GM19043 (cell line): ENCODE data around the gene SMARCB1.
A peak's percentile ranks its signal among the peaks of the same experiment; 100 is the strongest.

Experiments
- ATAC-seq: cut with Tn5 transposase; IDR thresholded peaks from one replicate; pipeline ENCODE4 v1.9.1; 2021; ENCODE audit warnings: low read depth; ENCODE audit not compliant: unreplicated experiment

The SMARCB1 gene

DNA sequence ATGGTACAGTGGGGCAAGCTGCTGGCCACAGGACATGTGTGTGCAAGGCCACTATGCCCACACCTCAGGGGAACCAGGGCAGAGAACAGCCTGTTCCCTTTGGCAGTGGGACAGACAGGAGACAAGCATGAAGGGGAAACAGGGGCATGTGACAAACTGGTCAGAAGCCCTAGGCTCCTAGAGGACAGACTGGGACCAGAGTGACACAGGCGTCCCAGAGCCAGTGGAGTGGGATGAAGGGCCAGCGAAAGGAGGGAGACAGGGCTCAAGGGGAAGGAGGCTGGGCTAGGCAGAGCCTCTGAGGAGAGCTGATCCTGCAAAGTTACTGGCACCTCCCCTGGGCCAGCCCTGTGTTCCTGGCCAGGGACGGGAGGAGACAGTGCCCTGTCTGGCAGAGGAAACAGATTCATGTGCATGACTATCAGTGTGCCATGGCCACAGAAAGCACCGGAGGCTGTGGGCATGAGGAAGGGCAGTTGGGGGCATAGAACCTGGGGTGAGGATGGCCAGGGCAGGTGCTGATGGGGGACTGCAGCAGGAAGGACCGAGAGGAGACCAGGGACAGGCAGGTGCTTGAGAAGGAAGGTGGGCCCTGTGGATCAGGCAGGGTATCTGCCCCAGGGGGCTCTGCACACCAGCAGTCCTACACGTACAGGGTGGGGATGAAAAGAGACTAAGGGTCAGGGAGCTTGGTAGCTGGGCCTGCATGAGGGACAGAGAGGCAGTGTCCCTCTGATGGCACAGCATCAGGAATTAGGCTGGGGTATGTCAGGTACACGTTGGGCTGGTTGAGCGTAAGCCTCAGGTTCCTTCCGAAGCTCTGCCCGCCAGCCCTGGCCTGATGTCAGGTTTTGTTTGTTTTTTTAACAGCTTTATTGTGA, 42.3 kb downstream of the SMARCB1 start:
- ATAC-seq = no peak

DNA sequence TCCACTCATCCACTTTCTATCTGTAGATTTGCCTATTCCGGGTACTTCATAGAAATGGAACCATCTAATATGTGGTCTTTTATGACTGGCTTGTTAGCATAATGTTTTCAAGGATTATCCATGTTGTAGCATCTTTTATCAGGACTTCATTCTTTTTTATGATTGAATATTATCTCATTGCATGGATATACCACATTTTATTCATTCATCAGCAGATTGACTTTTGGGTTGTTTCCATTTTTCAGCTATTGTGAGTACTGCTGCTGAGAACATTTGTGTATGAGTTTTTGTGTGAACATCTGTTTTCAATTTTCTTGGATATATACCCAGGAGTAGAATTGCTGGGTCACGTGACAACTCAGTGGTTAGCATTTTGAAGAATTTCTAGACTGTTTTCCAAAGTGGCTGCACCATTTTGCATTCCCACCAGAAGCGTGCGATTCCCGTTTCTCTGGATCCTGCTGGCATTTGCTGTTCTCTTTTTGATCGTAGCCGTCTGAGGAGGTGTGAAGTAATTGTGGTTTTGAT, 43.1 kb downstream of the SMARCB1 start:
- ATAC-seq = no peak

DNA sequence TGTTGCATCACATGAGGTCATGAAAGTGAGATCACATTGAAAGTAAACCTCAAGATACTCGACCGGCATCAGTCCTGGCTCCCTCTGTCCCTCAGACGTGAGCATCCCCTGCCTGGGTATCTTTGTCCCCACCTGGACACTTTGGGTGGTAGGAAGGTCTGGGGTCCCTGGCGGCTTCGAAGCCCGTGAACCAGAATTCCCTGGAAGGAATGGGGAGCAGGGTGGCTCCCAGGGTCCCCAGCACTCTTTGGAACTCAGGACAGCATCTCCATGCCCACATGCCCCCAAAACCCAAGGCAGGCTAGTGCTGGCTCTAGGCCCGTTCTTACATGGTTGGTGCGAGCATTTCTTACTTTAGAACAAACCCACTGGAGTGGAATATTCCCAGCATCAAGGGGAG, 44.5 kb downstream of the SMARCB1 start:
- no peak for ATAC-seq

DNA sequence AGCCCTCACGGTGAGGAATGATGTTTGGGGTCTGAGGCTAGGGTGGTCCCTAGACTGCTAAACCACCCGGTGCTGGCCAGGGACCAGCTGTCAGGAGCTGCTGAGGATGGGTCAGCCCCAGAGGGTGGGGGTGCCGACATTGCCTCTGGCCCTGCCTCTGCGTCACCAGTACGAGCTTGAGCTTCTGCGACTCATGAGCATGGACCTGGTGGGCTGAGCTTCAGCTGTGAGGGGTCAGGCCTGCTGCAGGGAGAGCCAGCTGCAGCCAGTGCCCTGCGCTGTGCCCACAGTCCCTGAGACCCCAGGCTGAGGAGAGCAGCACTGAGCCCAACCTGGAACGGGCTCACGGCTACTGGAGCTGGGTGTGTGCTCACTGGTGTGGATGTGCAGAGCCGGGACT, 45.0 kb downstream of the SMARCB1 start:
- ATAC-seq = no peak

DNA sequence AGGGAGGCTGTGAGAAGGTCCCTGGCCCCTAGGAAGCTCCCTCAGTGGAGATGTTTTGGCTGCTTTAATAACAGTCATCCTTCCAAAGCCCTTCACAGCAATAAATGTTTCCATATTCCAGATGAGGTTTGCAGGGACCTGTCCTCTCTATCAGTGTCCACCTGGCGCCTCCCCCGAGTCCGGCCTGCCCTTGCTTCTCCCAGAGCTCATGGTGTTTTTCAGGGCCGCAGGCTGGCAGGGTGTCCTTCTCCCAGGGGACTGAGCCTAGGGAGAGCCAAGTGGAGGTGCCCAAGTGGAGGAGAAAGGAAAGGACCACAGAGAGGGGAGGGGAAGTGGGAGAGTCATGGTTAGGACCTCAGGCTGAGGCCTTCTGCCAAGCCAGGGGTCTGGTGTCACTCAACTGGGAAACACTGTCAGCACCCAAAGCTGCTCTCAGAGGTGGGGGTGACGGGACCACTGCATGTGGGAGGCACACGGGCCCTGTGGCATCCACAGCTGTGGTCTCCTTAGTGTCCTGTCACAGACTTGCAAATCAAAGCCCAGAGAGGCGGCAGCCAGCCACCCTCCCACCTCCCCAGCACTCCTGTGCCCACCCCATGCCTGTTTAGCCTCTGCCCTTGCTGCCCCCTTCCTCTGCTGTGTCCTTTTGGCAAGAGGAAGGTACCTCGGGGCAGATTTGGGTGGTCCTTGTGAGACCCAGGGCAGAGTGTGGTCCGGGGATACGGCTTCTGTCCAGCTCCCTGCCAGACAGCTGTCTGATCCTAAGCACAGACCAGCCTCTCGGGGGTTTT, 45.7 kb downstream of the SMARCB1 start:
- no peak for ATAC-seq

DNA sequence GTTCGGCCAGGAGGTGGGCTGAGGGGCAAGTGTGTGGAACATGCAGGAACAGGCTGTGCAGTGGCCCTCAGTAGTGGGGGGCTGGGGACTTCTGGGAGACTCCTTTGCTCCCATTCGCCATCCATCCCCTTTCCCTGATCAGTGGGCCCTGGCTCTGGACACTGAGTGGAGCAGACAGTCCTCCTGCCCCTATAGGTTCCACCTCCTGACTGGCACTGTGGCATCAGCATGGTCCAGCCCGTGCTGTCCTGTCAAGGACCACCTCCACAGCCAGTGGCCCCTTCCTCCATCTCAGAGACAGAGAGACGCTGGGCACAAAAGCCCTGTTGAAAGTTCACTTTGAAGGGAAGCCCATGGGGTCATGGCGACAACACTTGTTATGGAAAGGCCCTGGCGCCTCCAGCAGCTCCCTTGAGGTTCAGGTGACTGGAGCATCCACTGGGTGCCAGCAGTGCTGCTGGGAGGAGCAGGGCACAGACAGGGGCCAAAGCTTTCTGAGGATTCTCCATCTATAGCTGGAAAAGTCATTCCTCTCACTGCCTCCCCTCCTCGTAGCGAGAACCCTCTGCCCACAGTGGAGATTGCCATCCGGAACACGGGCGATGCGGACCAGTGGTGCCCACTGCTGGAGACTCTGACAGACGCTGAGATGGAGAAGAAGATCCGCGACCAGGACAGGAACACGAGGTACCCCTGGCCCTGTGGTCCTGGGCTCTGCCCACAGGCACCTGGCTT, 46.4 kb downstream of the SMARCB1 start:
- ATAC-seq = no peak

DNA sequence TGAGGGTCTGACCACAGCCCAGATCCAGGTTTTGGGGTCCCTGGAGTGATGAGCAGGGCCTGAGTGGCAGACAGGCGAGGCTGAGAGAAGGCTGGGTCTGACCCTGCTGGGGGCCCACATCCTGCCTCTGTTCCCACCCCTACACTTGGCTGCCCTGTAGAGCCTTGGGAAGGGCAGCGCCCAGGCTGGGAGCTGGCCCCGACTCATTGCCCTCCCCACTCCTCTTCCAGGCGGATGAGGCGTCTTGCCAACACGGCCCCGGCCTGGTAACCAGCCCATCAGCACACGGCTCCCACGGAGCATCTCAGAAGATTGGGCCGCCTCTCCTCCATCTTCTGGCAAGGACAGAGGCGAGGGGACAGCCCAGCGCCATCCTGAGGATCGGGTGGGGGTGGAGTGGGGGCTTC, 47.1 kb downstream of the SMARCB1 start:
- no peak for ATAC-seq

DNA sequence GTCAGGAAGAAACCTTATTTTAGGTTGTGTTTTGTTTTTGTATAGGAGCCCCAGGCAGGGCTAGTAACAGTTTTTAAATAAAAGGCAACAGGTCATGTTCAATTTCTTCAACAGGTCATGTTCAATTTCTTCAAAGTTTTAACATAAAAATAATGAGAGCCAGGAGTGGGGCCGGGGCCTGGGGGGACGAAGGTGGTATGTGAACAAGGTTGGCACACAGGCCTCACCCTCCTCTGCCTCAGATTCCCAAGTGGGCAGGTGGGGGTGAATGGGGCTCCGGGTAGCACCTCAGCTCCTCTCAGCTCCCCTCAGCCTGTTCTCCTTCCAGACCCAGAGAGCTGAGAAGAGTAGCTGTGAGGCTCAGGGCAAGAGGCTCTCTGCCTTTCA, 47.6 kb downstream of the SMARCB1 start:
- ATAC-seq = no peak

DNA sequence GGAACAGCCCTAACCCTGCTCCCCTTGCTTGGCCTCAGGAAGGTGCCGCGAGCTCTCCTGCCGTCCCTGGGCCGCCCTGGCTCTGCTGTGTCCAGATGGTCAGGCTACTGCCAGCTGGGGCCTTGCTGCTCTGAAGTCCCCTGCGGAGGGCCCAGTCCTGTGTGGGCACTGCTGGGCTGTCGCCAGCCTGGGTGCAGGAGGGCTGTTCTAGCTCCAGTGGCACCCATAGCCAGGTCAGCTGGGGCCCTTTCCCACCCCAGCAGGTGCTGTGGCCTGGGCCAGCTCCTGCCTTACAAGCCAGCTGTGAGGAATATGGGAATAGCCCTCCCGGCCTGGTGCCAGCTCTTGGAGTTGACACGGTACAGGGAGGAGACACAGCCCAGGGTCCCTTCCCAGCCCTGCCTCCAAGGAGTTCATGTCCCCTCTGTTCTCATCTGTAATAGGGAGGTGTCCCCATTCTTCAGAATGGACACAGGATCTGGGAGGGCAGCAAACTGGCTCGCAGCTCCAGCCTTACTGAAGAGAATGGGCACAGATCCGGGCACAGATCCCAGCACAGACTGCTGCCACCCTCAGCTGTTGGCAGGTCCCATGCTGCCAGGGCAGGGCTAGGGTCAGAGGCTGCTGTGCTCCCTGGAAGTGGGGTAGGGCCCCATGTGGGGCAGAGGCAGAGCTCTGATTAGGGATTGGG, 48.2 kb downstream of the SMARCB1 start:
- no peak for ATAC-seq

DNA sequence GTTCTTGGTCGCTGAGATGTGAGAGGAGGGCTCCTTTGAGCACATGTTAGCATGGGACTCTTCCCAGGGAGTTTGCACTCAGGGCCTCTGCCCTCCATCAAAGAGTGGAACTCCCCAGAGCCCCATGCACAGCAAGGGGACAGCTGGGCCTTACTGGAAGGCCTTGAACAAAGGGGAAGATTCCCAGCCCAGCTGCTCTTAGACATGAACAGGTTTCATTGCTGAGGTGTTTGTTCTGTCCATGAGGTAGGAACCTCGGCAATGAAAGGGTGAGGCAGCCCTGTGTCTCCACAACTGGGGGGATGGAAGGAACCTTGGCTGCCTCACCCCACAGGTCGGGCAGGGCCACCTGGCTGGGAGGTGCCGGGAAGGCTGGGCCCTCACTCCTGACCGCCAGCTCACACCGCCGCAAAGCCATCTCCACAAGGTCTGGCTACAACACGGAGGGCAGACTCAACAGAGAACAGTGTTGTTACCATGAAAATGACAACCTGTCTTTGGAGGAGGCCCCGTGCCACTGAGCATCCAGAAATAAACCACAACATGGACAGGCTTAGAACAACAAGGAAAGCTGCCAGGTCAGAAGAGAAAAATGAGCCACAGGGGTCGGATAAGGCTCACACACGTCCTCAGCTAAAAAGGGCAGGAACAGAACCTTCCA, 48.8 kb downstream of the SMARCB1 start:
- ATAC-seq = no peak

DNA sequence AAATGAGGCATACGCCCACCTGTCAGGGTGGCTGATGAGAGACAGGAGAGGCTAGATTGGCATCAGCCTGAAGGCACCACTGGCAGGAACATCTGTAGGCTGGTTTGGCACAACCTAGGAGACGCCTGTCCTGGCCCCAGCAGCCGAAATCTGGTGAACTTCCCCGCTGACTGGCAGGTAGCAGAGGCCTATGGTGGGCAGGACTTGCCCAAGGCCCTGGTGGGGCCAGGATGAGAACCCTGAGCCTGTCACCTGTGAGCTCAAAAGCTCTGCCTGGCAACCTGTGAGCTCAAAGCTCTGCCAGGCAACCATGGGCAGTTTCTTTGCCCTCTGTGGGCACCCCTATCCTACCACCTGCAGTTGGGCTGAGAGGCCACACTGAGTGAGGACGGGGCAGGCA, 49.5 kb downstream of the SMARCB1 start:
- ATAC-seq = no peak

DNA sequence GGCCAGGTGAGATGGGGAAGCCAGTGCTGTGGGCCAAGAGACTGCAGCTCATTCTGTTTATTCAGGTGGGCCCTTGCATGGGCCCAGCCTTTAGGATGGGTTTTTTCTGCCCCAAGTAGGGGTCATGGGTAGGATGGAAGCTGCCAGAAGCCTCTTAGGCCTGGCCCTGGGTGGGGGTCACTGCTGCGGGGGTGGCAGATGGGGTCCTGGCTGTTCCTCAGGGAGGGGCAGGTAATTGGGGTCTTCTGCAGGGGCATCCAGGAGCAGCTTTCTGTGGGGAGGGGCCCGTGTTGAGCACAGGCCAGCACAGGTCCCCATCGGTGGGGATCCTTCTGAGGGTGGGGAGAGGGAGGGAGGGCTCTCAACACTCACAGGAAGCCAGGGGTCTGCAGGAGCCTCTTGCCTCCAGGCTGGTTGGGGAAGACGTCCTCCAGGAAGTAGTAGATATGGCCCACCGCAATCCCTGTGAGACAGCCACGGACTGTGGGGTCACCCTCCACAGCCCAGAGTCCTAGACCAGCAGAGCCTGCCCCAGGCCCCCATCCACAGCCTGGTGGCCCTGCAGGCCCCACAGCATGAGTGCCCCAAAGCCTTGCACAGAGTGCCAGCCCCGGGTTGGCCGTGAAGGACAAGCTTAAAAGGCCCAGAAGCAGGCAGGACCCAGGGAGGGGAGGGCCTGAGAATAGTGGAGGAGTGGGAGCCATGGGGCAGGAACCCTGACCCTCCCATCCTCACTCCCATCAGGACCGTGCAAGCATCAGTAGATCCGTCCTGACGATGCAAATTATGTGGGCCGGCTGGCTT, 50.1 kb downstream of the SMARCB1 start:
- no peak for ATAC-seq

DNA sequence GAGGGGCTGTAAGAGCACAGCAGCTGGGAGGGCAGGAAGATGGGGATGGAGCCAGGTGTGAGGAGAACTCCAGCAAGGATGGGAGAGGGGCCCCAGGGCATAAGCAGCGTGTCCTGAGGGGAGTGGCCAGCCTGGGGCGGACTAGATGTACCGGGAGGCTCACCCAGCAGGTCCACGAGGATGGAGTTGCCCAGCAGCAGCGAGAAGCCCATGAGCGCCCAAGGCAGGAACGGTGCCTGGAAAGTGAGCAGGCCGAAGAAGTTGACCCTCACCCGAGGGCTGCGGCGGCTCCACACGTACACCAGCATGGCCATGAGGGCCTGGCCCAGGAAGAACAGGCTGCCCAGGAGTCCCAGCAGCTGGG, 50.7 kb downstream of the SMARCB1 start:
- no peak for ATAC-seq

DNA sequence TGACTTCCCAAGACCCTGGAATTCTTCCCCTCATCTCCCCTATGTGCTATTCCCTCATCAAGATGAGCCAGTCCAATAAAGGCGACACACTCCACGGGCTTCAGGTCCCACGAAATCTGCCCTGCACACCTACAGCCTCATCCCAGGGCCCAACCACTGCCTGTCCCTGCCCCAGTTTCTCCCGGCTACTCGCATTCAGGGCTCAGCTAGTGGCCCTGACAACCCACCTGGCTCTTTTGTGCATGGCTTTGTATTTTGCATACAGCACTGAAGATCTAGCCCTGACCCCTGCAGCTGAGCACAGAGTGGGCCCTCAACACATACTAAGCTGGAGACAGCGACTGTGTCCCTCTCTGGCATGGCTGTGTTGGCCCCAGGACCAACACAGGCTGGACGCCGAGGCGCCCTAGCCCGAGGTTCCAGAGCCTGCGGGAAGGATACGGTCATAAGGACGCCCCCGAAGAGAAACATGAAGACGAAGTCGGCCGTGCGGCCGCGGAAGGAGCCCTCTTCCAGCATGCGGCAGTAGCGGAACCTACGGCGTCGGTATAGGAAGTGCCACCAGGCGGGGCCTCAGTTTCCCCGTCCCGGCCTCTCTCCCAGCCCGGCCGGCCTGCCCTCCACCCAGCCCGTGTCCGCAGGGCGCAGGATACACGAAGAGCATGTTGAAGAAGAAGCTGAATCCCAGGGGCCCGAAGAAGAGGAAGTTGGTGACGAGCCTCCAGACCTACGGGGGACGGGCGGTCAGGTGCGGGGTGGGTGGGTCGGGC, 51.3 kb downstream of the SMARCB1 start:
- no peak for ATAC-seq

DNA sequence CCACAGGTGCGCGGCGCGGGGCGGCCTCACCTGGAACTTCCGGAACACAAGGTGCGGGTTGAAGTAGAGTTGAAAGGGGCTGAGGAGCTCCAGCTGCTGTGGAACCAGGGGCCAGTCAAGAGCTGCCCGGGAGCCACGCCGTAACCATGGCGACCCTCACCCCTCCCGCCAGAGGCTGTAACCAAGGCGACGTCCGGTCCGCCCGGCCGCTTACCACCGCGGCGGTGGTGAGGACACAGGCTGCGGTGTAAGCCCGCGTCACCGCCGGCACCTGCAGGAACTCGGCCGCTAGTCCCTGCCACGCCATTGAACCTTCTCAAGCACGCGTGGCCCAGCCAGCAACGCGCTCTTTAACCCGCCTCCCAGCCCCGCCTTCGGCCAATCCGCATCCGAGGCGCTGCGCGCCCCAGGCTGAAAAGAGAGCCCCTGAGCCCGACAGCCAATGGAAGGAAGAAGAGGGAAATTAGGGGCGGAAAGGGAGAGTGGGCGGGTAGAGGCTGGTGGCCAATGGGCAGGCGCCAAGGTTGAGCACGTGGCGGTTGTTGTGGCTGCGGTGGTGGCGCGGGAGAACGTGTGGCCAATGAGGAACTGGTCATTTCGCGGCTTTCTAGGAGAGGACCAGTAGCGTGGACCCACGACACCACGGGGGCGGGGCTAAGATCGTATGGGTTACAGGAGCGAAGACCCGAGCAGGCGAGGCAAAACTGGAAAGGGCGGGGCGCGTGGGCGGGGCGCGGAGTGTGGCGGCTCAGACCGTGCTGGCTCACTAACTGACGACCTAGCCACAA, 52.1 kb downstream of the SMARCB1 start, which contains the start of gene DERL3:
TSS of gene DERL3 (minus strand) at position 326 of the 788 bp plus-strand sequence. CDS start at position 307, 19 bp downstream.
- ATAC-seq = peak; percentile 84

DNA sequence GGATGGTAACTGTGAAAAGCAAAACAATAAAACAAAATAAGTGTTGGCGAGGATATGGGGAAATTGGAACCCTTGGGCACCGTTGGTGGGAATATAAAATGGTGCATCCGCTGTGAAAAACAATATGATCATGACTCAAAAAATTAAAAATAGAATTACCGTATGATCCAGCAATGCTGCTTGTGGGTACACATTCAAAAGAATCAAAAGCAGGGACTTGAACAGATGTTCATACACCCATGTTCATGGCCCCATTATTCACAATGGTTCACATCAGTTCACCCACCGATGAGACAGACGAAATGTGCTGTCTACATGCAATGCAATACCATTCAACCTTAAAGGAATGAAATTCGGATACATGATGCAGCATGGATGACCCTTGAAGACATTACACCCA, 53.3 kb downstream of the SMARCB1 start:
- ATAC-seq = no peak

DNA sequence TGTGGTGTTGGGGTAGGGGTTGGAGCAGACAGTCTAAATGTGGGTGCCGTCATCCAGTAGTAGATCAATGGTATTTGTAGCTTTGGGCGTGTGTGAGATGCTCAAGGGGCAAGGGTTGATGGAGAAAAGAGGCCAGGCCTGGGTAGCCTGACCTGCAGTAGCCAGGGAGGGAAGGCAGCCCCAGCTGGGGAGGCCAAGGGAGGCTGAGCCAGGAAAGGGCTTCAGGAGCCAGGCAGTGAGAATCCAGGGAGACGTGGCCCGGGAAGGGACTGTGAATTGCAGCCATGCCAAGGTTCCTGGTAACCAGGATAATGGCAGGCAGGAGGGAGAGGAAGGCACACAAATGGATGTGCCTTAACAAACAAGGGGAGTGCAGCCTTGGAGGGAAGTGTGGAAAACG, 54.5 kb downstream of the SMARCB1 start:
- ATAC-seq = no peak
